HG02642 (cell line): ENCODE data around the gene SCUBE1.
"Not testable (repeated sequence)": the region's sequence is repeated elsewhere in the genome, so short reads cannot be mapped to it uniquely, and the experiment has no call there.

Experiments
- ATAC-seq: cut with Tn5 transposase; IDR thresholded peaks from one replicate; pipeline ENCODE4 v1.9.1; 2021; ENCODE audit warnings: mild to moderate bottlenecking; ENCODE audit not compliant: unreplicated experiment, poor library complexity

The SCUBE1 gene

DNA sequence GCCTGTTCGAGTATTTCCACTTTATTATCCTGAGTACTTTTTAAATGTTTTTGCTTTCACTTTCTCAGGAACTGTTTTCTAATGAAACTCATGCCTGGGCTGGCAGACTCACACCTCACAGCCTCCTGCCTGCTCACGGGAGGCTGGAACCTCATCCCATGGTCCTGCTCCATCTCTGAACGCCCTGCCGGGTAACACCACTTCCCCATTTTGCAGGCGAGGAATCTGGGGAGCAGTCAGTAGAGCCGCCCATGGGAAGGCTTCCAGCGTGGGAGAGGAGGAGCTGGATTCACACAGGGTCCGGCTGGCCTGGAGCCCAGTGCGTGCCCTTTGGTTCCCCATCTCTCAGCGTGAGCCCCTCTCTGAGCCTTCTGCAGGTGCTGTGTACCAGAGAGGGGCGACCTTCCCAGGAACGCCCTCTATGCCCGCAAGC, 53.6 kb downstream of the SCUBE1 start:
- ATAC-seq = no peak

GRCh38 chr22:43288807-43289420, 54.3 kb downstream of the SCUBE1 start:
- no peak for ATAC-seq

GRCh38 chr22:43288378-43288777, 54.8 kb downstream of the SCUBE1 start:
- no peak for ATAC-seq

DNA sequence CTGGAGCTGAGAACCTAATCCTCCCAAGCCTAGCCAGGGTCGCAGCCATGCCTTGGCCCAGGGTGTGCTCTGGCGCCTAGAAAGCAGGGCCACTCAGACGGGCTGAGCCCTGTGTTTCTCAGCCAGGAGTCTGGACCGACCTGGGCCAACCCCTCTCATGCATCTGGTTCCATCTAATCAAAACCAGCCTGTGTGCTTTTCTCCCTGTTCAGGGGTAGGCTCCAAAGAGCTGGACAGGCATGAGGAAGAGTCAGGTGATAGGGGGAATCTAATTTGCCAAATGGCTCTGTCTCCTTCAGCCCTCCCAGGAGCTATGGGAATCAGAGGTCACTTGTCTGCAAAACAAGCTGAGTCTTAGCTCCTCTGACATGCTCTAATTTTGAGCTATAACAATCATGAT, 55.7 kb downstream of the SCUBE1 start:
- ATAC-seq = no peak

DNA sequence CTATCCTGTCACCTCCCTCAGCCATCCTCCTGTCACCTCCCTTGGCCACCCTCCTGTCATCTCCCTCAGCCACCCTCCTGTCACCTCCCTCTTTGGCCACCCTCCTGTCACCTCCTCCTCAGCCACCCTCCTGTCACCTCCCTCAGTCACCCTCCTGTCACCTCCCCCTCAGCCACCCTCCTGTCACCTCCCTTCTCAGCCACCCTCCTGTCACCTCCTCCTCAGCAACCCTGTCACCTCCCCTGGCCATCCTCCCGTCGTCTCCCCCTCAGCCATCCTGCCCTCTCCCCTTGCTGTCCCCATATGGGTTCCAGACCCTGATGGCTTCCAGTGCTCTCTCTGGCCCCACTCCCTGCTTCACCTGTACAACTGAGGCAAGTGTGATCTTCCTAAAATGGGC, 61.8 kb downstream of the SCUBE1 start:
- ATAC-seq = no peak

- not testable (repeated sequence) for ATAC-seq
Measured at GRCh38 chr22:43280523-43280886, 62.7 kb downstream of the SCUBE1 start.

- ATAC-seq = no peak
Measured at GRCh38 chr22:43279867-43280522, 63.2 kb downstream of the SCUBE1 start.

DNA sequence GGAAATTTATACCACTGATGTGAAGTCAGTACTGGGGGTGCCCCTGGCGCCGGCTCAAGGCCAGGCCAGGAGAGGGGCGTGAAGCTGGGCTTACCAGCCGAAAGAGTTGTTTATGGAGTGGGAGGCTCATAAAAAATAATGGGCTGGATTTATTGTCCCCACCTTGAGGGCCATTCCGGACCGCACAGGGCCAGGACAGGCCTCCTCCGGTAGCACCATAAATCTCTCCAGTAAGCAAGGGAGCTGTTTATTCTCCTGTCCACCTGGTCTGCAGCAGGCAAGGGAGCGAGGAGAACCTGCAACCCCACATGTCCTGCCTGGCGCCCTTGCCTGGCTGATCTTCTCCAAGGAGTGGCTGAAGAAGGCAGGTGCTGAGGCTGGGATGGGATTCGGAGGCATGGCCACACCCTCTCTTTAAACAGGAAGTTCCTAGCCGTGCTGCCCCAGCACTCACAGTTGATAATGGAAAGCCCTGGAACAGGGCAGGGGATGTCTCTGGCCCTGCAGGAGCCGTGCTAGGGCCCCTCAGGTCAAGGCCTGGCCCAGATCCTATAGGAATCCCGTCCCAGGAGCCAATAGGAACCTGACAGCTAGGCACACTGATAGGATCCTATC, 65.1 kb downstream of the SCUBE1 start:
- no peak for ATAC-seq

DNA sequence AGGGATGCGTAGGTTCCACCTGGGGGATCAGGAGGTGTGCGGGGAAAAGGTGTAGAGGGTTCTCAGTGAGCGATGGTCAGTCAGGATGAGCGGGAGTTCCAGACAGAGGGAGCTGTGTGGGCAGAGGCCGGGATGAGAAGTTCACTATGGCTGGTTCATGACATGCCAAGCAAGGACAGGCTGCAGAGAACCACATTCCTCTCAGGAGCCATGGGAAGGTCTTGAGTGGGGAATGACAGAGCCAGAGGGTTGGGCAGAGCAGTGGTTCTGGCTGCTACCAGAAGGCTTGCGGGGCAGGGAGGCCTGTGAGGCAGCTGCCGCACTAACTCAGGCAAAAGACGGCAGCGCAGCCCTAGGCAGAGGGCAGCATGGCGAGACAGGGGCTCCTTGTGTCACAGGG, 66.1 kb downstream of the SCUBE1 start:
- ATAC-seq = no peak

DNA sequence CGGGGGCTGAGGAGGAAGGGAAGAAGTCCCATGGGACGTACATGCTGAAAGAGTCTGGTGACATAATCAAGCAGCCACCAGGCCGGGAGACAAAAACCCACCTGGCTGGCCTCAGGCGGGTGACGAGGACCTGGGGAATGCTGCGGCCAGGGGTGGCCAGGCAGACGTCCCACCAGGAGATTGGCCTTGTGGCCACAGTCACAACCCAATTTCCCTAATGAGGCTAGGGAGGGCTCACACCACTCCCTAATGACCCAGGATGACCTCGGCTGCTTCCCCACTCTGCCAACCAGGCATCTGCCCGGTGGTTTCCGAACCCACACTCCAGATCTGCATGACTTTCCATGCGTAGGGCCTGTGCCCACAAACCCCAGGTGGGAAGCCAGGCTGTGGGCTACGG, 66.9 kb downstream of the SCUBE1 start:
- ATAC-seq = no peak

DNA sequence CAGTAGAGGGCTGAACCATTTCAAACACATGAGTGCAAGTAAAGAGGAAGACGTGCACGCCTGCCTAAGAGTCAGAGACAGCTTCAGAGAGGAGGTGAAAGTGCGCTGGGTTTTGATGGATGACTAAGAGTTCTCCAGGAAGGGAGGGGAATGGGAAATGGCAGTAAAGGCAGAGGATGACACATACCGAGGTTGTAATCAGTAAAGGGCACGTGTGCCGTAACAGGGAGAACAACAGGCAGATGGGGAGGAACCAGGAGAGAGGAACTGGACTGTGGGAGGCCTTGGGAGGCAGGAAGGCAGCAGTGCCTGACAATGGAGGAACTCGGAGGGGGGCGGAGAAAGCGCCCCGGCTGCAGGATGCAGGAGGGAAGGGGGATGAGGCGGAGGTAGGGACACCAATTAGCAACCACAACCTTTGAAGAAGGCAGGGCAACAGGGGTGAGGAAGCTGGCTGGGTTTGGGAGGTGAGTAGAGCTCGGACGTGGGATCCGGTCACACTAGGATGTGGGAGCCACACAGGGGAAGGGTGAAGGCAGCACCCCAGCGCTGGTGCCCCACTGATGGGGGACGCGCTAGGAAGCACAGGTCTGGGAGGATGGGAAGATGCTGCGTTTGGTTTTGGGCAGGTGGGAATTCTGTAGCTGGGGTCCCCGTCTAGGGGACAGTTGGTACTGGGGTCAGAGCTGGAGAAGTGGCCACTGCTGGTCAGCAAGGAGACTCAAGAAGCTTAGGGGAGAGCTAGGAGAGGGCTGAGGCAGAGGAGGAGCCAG, 67.4 kb downstream of the SCUBE1 start:
- no peak for ATAC-seq

DNA sequence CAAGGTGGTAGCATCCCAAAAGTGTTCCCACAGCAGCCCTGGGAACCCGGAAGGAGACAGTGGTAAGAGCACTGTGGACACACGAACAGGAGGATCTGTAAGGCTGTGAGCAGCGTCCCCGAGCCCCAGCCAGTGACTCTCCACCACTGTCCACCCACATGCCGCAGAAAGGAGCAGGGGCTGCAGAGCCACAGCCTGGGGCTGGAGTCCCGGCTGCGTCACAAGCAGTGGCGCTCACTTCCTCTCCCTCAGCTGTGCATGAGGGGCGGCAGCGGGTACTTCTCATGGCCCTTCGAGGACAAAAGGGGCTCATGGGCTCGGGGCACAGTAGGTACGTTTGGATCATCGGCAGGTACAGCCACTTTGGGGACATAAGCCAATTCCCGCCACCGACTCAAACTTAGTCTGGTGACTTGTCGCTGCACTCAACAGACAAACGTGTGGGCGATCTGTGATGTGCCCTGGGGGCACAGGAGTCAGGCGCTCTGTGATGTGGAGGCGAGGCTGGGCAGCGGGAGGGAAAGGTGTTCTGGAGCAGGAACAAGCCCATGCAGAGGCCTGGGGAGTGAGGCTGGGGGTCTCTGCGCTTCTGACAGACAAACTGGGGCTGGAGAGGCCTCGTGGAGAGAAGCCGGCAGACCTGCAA, 68.5 kb downstream of the SCUBE1 start:
- no peak for ATAC-seq

DNA sequence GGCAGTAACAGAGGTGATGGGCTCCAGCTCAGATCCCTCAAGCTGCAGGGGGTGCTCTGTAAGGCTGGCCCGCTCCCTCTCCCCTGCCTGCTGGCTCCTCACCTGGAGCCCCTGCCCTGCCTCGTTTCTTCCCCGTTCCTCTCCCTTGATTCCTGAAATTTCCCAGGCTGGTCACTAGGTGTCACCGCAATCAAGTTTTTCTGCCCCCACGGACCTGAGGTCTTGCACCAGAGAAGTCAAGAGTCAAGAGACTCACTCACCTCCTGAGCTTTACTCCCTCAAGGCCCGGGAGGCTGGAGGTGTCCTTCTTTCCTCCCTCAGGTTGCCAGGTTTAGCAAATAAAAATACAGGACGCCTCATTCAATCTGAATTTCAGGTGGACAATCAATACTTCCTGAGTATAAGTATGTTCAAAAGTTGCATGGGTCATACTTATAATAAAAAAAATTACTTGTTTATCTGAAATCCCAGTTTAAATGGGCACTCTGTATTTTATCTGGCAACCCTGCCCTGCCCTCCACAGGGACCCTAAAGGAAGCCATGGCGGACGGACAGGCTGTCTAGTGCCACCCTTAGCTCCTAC, 69.2 kb downstream of the SCUBE1 start:
- ATAC-seq = no peak

- no peak for ATAC-seq
Measured at GRCh38 chr22:43272869-43273318, 70.3 kb downstream of the SCUBE1 start.

DNA sequence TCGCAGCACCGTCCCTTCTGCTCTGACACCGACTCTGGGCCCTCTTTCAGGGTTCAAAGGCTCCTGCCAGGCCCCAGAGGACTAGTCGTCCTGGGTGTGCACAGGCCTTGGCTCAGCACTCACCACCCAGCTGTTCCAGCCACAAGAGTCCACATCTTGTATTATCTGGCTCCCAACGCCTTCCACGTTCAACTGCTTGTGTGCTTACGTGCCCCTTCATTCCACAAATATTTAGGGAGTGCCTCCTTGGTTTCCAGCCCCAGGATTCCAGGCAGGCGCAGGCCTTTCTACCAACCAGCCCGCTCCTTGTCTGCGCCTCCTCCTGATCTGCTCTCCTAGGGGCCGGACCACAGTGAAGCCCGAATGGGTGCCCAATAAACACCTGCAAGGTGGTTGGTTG, 70.9 kb downstream of the SCUBE1 start:
- ATAC-seq = no peak

- no peak for ATAC-seq
Measured at GRCh38 chr22:43270949-43271348, 72.2 kb downstream of the SCUBE1 start.

DNA sequence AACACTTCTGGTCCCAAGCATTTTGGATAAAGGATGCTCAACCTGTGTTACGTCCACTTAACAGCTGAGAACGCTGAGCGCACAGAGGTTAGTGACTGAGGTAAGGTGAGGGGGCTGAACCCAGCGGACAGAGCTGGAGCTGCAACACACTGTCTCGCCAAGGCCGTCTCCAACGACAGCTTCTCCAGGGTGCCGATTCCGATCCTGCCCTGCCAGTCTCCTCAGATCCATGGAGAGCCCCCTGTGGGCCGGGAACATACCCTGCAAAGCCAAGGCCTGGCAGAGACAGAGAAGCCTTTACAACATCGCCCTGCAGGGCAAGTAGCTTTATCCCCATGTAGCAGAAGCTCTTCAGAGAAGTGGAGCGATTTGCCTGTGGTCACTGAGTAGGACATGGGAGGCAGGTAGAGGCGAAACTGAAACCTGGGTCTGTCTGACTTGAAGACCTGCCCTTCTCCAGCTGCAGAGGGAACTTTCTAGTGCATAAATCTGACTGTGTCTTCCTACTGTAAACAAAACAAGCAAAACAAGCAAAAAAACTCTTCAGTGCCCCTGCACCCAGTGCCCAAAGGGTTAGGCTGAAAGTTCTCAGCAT, 72.8 kb downstream of the SCUBE1 start:
- no peak for ATAC-seq

DNA sequence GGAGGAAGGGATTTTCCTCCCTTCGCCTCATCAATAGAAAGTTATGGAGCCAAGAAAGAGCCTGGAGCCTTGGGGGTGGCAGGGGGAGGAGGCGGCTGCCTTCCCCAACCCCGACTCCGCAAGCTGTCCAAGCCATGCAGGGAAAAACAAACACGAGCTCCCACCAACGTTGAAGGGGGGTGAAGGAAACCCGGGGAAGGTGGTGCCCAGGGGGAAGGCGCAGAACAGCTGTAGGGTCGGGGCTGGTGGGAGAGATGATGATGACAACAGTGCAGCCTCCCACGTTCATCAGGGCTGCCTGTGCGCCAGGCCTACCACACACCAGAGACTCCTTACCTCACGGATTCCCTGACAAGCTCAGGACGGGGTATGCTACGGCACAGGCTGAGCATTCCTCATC, 73.5 kb downstream of the SCUBE1 start:
- no peak for ATAC-seq

GRCh38 chr22:43269246-43269645, 73.9 kb downstream of the SCUBE1 start:
- no peak for ATAC-seq
